ENCODE measurements around the gene NPAS3. TPM values are rescaled to one million over a fixed set of nuclear protein-coding genes. Genes with fewer than 3 reads are reported as not detected.

The NPAS3 gene
- total and polyA plus RNA-seq, 2 of the 8 experiments (the other 6 are each of a cell fraction or from before 2014, with no cell fraction given) = 0.11 to 0.60 TPM

GRCh38 chr14:33796356-33796755 is 857.7 kb downstream of the NPAS3 start:
- Histone ChIP-seq H3K14ac (ENCODE audit: insufficient read length) (no peak overlapping the region), H2AFZ (ENCODE audit: low read length) (no peak overlapping the region), H2BK12ac (ENCODE audit: low read depth, low read length) (no peak overlapping the region), H3K9me3 (ENCODE audit: insufficient read depth in 2 of 2, low read depth in 1 of 2, low read length in 1 of 2) (no peaks in the 10 kb centered on the region), H3K4me2 (ENCODE audit: insufficient read depth in 1 of 2, low read depth in 2 of 2, low read length in 2 of 2) (no peak overlapping the region), H3K27me3 (replicated peaks in 1 of 4; ENCODE audit: control insufficient read depth in 3 of 4, extremely low read depth in 1 of 4, insufficient read depth in 3 of 4, low read length in 3 of 4) (no peaks in the 10 kb centered on the region), H4K8ac (ENCODE audit: extremely low read depth, insufficient read depth, low read length) (no peak overlapping the region), H3K36me3 (ENCODE audit: control insufficient read depth in 2 of 4, insufficient read depth in 4 of 4, low read length in 3 of 4) (no peaks in the 10 kb centered on the region), H2BK120ac (replicated peaks; ENCODE audit: low read depth, low read length) (no peak overlapping the region), H4K5ac (ENCODE audit: insufficient read length, low read depth, low read length) (no peak overlapping the region), H2BK20ac (ENCODE audit: low read length) (no peak overlapping the region), H3K18ac (ENCODE audit: extremely low read depth, low read length) (no peak overlapping the region), H2BK5ac (ENCODE audit: low read depth, low read length) (no peak overlapping the region), H3K4me3 (ENCODE audit: extremely low read depth in 1 of 4, insufficient read depth in 2 of 4, low read depth in 3 of 4, low read length in 4 of 4) (no peak overlapping the region), H3K23ac (ENCODE audit: insufficient read length) (no peak overlapping the region), H3K56ac (replicated peaks; ENCODE audit: insufficient read length, low read depth, low read length) (no peak overlapping the region), H2BK15ac (ENCODE audit: low read length) (no peak overlapping the region), H3K4ac (replicated peaks; ENCODE audit: insufficient read length, low read depth, low read length) (no peak overlapping the region), H2AK5ac (ENCODE audit: low read depth, low read length) (no peak overlapping the region), H4K20me1 (replicated peaks in 1 of 2; ENCODE audit: control insufficient read depth in 1 of 2, insufficient read depth in 2 of 2, low read length in 2 of 2) (no peaks in the 10 kb centered on the region), H3K9ac (replicated peaks in 1 of 4; ENCODE audit: extremely low read depth in 1 of 4, low read depth in 3 of 4, low read length in 3 of 4) (no peak overlapping the region), H3K4me1 (replicated peaks in 1 of 4; ENCODE audit: control insufficient read depth in 3 of 4, insufficient read depth in 4 of 4, low read length in 3 of 4) (peaks cover 0 to 6% (median 0%) of the 10 kb centered on the region in 4 experiments; a peak in 3 of 7 replicates), H3K27ac (ENCODE audit: low read depth, low read length) (no peak overlapping the region), H3K79me2 (ENCODE audit: control insufficient read depth in 1 of 2, insufficient read depth in 2 of 2, low read length in 2 of 2) (no peaks in the 10 kb centered on the region), H3K79me1 (ENCODE audit: low read depth, low read length) (no peaks in the 10 kb centered on the region), H4K91ac (replicated peaks; ENCODE audit: insufficient read length, low read length) (no peak overlapping the region), H3K23me2 (ENCODE audit: low read depth, low read length) (no peaks in the 10 kb centered on the region)
- 87% methylated on average over 3 of the region's 3 CpGs; no CpG with 5 or more reads in 1 of the 2 experiments for WGBS, 2 experiments (ENCODE audit: extremely low coverage in 1 of 2, insufficient coverage in 1 of 2, insufficient read length in 1 of 2, insufficient replicate concordance in 2 of 2, low coverage in 1 of 2, low lambda C conversion rate in 2 of 2, missing lambda C conversion rate in 1 of 2)
- CTCF ChIA-PET (ENCODE audit: partially characterized antibody) = interaction anchor here (1.1 kb wide), 1 partner anchor 12 kb away, joined by 5 read pairs; no protein-coding TSS in a partner anchor
- DNase-seq (ENCODE audit: low read depth in 1 of 2, low spot score in 2 of 2) (no peak), FAIRE-seq (no peak)
- POLR2A ChIA-PET (ENCODE audit: partially characterized antibody) = no interaction called here
- TF ChIP-seq SP2 (IDR thresholded peaks at IDR 0.05; ENCODE audit: low read length) = no peak
- no peak for TF ChIP-seq MAFK (IDR thresholded peaks at IDR 0.05; ENCODE audit: low read depth, low read length)
- TF ChIP-seq, protein P1, sequence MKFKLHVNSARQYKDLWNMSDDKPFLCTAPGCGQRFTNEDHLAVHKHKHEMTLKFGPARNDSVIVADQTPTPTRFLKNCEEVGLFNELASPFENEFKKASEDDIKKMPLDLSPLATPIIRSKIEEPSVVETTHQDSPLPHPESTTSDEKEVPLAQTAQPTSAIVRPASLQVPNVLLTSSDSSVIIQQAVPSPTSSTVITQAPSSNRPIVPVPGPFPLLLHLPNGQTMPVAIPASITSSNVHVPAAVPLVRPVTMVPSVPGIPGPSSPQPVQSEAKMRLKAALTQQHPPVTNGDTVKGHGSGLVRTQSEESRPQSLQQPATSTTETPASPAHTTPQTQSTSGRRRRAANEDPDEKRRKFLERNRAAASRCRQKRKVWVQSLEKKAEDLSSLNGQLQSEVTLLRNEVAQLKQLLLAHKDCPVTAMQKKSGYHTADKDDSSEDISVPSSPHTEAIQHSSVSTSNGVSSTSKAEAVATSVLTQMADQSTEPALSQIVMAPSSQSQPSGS (IDR thresholded peaks at IDR 0.05; ENCODE audit: low read length) = no peak
- TF ChIP-seq KDM5A (IDR thresholded peaks at IDR 0.05; ENCODE audit: low read length) = no peak
- no peak for TF ChIP-seq ASH2L (IDR thresholded peaks at IDR 0.05; ENCODE audit: low read length)
- no peak for TF ChIP-seq ZNF274 (IDR thresholded peaks at IDR 0.05; ENCODE audit: borderline replicate concordance, extremely low read depth, low read length)
- TF ChIP-seq POU5F1 (IDR thresholded peaks at IDR 0.05; ENCODE audit: low read depth, low read length) = no peak
- no peak for TF ChIP-seq SRF (IDR thresholded peaks at IDR 0.05; ENCODE audit: low read depth, low read length)
- TF ChIP-seq GABPA (IDR thresholded peaks at IDR 0.05; ENCODE audit: borderline replicate concordance, insufficient read depth, low read length) = no peak
- no peak for TF ChIP-seq POLR2A (IDR thresholded peaks at IDR 0.05; ENCODE audit: control extremely low read depth in 1 of 2, low read depth in 2 of 2, low read length in 2 of 2)
- TF ChIP-seq BACH1 (IDR thresholded peaks at IDR 0.05; ENCODE audit: low read length) = no peak
- TF ChIP-seq KDM4A (IDR thresholded peaks at IDR 0.05; ENCODE audit: low read depth, low read length, severe bottlenecking) = no peak
- TF ChIP-seq FOSL1 (IDR thresholded peaks at IDR 0.05; ENCODE audit: insufficient read depth, low read depth, low read length) = no peak
- no peak for TF ChIP-seq JUND (IDR thresholded peaks at IDR 0.05; ENCODE audit: low read length)

Measured in H1 (cell line).